Measurements from ENCODE around the gene FBL.
"Not testable (repeated sequence)": the region's sequence is repeated elsewhere in the genome, so short reads cannot be mapped to it uniquely, and the experiment has no call there.

The FBL gene

GRCh38 chr19:39876486-39876885 is 30.3 kb upstream of the FBL start:
- not testable (repeated sequence) for DNase-seq (ENCODE audit: low read depth)

DNA sequence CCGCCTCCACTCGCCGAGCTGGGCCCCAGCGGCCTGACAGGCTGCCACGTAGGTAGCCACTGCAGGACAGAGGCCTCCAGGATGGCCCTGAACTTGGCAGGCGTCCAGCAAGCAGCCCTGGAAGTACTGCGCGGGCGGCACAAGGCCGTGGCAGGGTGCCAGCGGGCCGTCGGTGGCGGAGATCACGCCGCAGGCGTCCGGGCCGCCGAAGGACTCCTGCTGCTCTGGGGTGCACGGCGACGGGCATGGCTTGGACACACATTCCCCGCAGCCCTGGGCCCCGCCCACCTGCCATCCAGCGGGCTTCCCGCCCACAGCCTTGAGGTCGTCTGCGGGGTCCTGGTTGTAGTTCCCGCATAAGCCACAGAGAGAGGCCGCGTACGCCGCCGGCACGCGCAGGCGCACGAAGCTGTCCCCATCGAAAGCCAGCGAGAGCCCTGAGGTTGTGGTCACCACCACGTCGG is 29.3 kb upstream of the FBL start:
- not testable (repeated sequence) for DNase-seq (ENCODE audit: low read depth)

DNA sequence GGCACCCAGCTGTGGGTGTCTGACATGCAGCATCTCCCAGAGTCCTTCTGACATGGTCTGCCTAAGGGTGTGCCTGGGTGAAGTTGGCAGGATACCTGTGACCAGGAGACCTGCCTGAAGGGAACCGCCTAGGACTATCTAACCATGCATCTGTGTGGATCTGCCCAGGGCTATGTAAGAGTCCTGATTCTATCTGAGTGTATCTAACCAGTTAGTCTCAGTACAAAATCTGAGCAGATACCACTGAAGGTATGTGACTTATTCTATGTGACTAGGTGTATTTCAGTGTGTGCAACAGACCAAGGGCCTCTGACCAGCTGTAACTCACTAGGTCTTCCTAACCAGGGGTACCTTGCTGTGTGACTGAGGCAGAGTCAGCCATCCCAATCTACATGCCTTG is 28.2 kb upstream of the FBL start:
- DNase-seq (ENCODE audit: low read depth): no peak

- no peak for DNase-seq (ENCODE audit: low read depth)
Observed at GRCh38 chr19:39873385-39873784, 27.2 kb upstream of the FBL start.

GRCh38 chr19:39871886-39872866 is 26.0 kb upstream of the FBL start:
- DNase-seq (ENCODE audit: low read depth): no peak

GRCh38 chr19:39871362-39871761 is 25.2 kb upstream of the FBL start:
- no peak for DNase-seq (ENCODE audit: low read depth)

DNA sequence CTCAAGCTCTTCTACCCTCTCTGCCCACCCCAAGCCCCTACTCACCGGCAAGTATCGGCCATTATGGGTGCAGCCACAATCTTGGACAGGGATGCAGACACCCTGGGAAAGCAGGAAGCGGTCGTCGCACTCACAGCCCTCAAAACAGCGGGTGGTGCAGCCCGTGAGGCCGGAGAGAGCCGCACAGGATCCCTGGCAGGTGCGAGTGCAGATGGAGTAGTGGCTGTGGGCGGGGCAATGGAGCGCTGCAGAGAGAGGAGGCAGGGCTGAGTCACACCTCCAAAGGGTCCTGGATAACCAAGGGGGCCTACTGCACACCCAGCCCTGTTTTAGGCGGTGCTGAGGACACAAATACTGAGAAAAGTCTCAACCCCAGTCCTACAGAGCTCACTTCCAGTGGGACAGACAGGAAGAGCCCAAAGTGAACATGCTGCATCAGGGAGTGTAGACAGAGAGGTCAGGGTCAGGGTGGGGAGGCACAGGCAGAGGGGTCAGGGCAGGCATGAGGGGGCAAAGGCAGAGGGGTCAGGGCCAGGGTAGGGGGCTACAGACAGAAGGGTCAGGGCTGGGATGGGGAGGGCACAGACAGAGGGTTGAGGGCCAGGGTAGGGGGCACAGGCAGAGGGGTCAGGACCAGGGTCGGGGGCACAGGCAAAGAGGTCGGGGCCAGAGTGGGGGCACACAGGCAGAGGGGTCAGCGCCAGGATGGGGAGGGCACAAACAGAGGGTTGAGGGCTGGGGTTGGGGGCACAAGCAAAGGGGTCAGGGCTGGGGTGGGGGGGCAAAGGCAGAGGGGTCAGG is 24.2 kb upstream of the FBL start:
- DNase-seq (ENCODE audit: low read depth): no peak

GRCh38 chr19:39867952-39868351 is 21.8 kb upstream of the FBL start:
- DNase-seq (ENCODE audit: low read depth): no peak

- no peak for DNase-seq (ENCODE audit: low read depth)
Observed at GRCh38 chr19:39867133-39867532, 21.0 kb upstream of the FBL start.

- no peak for DNase-seq (ENCODE audit: low read depth)
Observed at GRCh38 chr19:39865953-39866352, 19.8 kb upstream of the FBL start.

DNA sequence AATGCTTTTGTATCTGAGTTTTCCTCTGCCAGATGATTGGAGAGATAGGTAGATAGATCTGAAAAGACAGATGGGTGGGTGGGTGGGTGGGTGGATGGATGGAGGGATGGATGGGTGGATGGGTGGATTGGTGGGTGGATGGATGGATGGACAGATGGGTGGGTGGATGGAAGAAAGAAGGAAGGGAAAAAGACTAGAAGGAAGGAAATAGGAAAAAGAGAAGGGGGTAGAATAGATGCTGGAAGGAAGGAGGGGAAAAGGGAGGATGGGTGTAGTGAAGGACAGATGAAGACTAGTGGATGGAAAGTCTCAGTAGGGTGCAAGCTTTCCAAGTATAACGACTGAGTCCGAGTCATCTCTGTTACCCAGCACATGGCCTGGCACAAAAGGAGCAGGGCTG is 19.0 kb upstream of the FBL start:
- no peak for DNase-seq (ENCODE audit: low read depth)

GRCh38 chr19:39864118-39864517 is 17.9 kb upstream of the FBL start:
- no peak for DNase-seq (ENCODE audit: low read depth)

DNA sequence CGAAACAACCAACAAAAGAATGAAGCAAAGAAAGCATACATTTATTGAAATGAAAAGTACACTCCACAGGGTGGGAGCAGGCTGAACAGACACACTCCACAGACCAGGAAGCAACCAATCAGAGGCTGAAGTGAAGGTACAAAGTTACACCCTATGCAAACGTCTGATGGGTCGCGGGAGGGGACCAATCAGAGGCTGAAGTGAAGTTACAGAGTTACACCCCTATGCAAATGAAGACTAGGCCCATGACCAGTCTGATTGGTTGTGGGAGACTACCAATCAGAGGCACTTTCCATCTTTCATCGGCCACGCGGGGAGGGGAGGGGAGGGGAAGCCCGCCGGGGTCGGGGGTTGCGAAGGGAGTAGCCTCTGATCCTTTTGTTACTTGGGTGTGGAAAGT is 12.4 kb upstream of the FBL start:
- no peak for DNase-seq (ENCODE audit: low read depth)

- DNase-seq (ENCODE audit: low read depth): no peak
Observed at GRCh38 chr19:39852882-39853281, 6.7 kb upstream of the FBL start.

DNA sequence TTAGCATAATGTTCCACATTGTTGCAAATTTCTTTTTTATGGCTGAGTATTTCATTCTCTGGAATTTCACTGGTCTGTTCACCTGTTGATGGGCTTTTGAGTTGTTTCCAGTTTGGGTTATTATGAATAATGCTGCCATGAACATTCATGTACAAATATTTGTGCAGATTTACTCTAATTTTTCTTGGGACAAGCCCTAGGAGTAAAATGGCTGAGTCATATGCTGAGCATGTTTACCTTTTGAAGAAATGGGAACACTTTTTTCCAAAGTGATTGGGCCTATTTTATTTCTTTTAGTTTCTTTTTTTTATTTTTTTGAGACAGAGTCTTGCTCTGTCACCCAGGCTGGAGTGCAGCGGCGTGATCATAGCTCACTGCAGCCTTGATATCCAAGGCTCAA is 4.7 kb upstream of the FBL start:
- DNase-seq (ENCODE audit: low read depth): no peak

DNA sequence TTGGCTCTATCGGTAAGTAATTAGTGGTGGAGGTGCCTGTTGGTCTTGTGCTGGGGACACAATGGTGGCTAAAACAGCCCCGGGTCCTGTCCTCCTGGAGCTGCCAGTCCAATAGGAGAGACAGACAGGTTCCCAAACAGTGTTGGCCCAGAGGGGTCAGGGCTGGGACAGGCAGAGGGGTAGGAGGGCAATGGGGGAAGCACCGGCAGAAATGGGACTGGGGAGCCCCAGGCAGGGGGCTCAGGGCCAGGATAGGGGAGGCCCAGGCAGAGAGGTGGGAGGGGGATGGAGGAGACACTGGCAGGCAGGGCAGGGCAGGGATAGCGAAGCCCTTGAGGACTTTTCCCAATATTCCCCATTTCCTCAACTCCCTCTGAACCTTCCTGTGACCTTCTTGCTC is 2.2 kb upstream of the FBL start:
- no peak for DNase-seq (ENCODE audit: low read depth)

GRCh38 chr19:39847525-39847924 is 1.3 kb upstream of the FBL start:
- no peak for DNase-seq (ENCODE audit: low read depth)

GRCh38 chr19:39846678-39847486 is 703 bp upstream of the FBL start:
- no peak for DNase-seq (ENCODE audit: low read depth)

DNA sequence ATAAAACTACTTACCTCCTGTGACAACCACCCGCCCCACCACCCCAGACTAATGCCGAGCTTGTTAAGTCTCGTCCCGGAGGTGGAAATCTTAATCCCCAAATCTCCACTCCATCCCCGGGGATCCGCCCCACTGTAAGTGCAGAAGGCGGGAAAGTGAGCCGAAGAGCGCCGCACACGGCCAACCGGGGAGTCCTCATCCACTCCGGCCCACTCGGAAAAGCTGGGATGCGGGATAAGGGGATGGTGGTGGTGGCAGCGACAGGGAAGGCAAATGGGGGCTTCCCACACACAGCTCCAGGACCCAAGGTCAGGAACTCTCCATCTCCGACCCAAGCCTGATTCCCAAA is 621 bp downstream of the FBL start:
- no peak for DNase-seq (ENCODE audit: low read depth)

- no peak for DNase-seq (ENCODE audit: low read depth)
Observed at GRCh38 chr19:39845172-39845571, 1.0 kb downstream of the FBL start.

DNA sequence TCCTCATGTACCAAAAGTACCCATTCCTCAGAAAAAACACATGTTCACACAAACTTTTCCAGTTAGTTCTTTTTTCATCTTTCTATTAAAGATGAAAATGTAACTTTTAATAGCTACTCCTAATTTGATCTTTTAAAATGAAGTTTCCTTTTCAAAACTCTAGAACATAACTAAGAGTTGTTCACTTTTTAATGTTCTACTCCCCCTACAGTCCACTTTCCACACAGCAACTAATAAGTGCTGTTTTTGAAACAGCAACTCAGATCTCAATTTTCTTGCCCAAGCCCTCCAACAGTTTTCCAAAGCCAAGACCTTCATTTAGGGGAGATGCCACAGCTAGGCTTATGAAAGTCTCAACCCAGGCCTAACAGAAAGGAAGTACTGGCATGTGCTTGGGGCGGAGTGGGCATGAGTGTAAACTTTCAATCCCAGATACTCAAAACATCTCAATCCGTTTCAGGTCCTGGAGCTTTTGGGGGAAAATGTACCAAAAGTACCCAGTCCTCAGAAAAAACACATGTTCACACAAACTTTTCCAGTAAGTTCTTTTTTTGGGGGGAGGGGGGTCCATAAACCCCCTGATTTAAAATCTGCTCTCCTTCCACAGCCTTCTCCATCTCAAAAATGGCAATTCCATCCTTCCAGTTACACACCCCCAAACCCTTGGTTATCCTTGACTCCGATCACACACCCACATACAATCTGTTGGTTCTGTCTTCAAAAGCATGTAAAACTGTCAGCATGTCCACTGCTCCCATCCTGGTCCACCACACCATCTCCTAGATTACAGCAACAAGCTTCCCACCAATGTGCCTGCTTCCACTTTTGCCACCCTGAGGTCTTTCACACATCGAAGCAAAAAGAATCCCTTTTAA is 2.0 kb downstream of the FBL start:
- DNase-seq (ENCODE audit: low read depth): no peak
